Choroid plexus epithelial cell (primary cell): ENCODE data around the gene ACOT8.
"Not testable (repeated sequence)": the region's sequence is repeated elsewhere in the genome, so short reads cannot be mapped to it uniquely, and the experiment has no call there.

ENCODE experiments used
- DNase-seq: peaks from one replicate; pipeline ENCODE4 v3.0.0-alpha.2; 2010; ENCODE audit warnings: low read depth
- H3K4me3 ChIP-seq: 2 replicates; pipeline ENCODE4 v1.5.1; 2011; ENCODE audit warnings: low read depth, mild to moderate bottlenecking, control low read depth, low read length, moderate library complexity
- CTCF ChIP-seq: conservative IDR thresholded peaks from 2 replicates; pipeline ENCODE4 v1.5.1; 2011; ENCODE audit warnings: low read depth, mild to moderate bottlenecking, control low read depth, inconsistent platforms, low read length, moderate library complexity

ACOT8 gene

GRCh38 chr20:45857114-45857881, at the start of gene ACOT8, which contains the start of gene ZSWIM3:
TSS of gene ACOT8 (minus strand) at chr20:45857392. CDS start at chr20:45857315, 77 bp downstream.
TSS of gene ZSWIM3 (plus strand) at chr20:45857614. CDS start at chr20:45857826, 212 bp downstream.
- H3K4me3 ChIP-seq, result peak within 1 kb of the TSS; percentile 91
- no peak for TF ChIP-seq CTCF
- DNase-seq, result peak; percentile 100

GRCh38 chr20:45905505-45906079, 48.4 kb upstream of the ACOT8 start:
- DNase-seq, result no peak
- no peak overlapping the region for H3K4me3 ChIP-seq
- no peak for TF ChIP-seq CTCF

- DNase-seq, result no peak
- no peak overlapping the region for H3K4me3 ChIP-seq
- no peak for TF ChIP-seq CTCF
Measured at GRCh38 chr20:45904583-45905504, 47.7 kb upstream of the ACOT8 start.

- TF ChIP-seq CTCF, result no peak
- DNase-seq, result no peak
- H3K4me3 ChIP-seq, result no peak overlapping the region
Measured at GRCh38 chr20:45902199-45902701, 45.1 kb upstream of the ACOT8 start.

GRCh38 chr20:45901332-45901731, 44.1 kb upstream of the ACOT8 start:
- not testable (repeated sequence) for H3K4me3 ChIP-seq, DNase-seq

GRCh38 chr20:45899046-45899835, 42.0 kb upstream of the ACOT8 start:
- no peak overlapping the region for H3K4me3 ChIP-seq
- no peak for DNase-seq
- no peak for TF ChIP-seq CTCF
